IPS DF 6.9 (cell line): ENCODE results near the gene ARPP21.
"Not testable (repeated sequence)": the region's sequence is repeated elsewhere in the genome, so short reads cannot be mapped to it uniquely, and the experiment has no call there.

ENCODE experiments used
- DNase-seq: peaks from one replicate; pipeline ENCODE4 v3.0.0-alpha.2; 2013; ENCODE audit warnings: low read depth, low spot score
- H3K27ac ChIP-seq: one replicate; pipeline ENCODE4 v1.5.1; 2013; ENCODE audit warnings: low read length, control low read depth
- H3K27me3 ChIP-seq: 2 replicates; pipeline ENCODE4 v1.6.1; 2013; ENCODE audit warnings: mild to moderate bottlenecking, low read length; ENCODE audit not compliant: control insufficient read depth, insufficient read depth
- H3K36me3 ChIP-seq: 2 replicates; pipeline ENCODE4 v1.6.1; 2013; ENCODE audit warnings: low read length; ENCODE audit not compliant: control insufficient read depth, insufficient read depth
- H3K4me1 ChIP-seq: 2 replicates; pipeline ENCODE4 v1.6.1; 2013; ENCODE audit warnings: low read length; ENCODE audit not compliant: control insufficient read depth, insufficient read depth
- H3K4me3 ChIP-seq: 2 replicates; pipeline ENCODE4 v1.5.1; 2013; ENCODE audit warnings: mild to moderate bottlenecking, low read length
- H3K9me3 ChIP-seq: 2 replicates; pipeline ENCODE4 v1.6.1; 2013; ENCODE audit warnings: low read length, inconsistent platforms; ENCODE audit not compliant: control insufficient read depth, insufficient read depth
- WGBS: extraction: QIAGEN DNeasy Blood & Tissue Kit; methylation state at CpG from one replicate; pipeline ENCODE4 v1.1.7; 2013; ENCODE audit warnings: mixed read lengths, missing lambda C conversion rate; ENCODE audit not compliant: insufficient read length, insufficient coverage; 5-methylcytosine and 5-hydroxymethylcytosine counted together

The ARPP21 gene

GRCh38 chr3:35790764-35791163 lies 151.4 kb downstream of the ARPP21 start:
- H3K4me3 ChIP-seq: no peak overlapping the region
- H3K4me1 ChIP-seq: no peaks in the 10 kb centered on the region
- H3K27ac ChIP-seq: no peak overlapping the region
- no peaks in the 10 kb centered on the region for H3K9me3 ChIP-seq
- DNase-seq: no peak
- H3K36me3 ChIP-seq: no peaks in the 10 kb centered on the region
- H3K27me3 ChIP-seq: no peaks in the 10 kb centered on the region
- WGBS: no CpG with 5 or more reads among the region's 1 CpG

DNA sequence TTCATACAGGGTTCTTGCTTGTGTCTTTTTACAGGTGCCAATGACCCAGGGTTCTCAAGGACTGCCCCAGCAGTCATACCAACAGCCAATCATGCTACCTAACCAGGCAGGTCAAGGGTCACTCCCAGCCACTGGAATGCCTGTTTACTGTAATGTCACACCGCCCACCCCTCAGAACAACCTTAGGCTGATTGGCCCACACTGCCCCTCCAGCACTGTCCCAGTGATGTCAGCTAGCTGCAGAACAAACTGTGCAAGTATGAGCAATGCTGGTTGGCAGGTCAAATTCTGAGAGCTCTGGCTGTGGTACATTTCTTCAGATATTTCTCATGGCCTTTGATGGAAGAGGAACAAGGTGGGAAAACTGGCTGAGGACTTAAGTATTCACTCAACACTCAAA lies 154.3 kb downstream of the ARPP21 start:
- WGBS: no CpG with 5 or more reads among the region's 1 CpG

DNA sequence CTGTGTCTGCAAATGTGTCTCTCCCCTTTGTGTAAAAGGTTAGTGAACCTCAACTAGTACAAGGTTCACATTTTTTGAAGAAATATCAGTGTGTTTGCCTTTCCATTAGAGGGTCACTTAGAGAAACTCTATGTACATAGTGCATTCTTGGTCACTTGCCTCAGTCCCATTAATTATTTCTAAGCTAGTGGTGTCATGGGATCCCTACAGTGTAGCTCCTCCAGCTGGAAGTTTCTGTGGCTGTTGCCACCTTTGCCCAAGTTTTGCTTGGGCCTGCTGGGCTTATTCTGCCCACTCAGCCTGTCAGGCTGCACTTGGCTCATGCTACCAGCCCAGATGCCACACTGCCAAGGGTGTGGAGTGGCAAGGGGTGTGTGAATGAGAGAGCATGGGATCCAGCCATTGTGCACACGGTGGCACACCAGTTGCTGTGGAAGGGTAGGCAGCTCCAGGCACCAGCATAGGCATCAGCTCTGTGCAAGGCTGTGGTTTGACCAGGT lies 161.7 kb downstream of the ARPP21 start:
- no peak overlapping the region for H3K27ac ChIP-seq
- no peak for DNase-seq
- no peaks in the 10 kb centered on the region for H3K4me1 ChIP-seq
- H3K36me3 ChIP-seq: no peaks in the 10 kb centered on the region
- no peak overlapping the region for H3K4me3 ChIP-seq
- no peaks in the 10 kb centered on the region for H3K27me3 ChIP-seq
- no CpG with 5 or more reads among the region's 1 CpG for WGBS
- no peaks in the 10 kb centered on the region for H3K9me3 ChIP-seq

More for the DNA sequence above, 154.3 kb downstream of the ARPP21 start:
- Histone ChIP-seq H3K4me3 (no peak overlapping the region), H3K27ac (no peak overlapping the region), H3K36me3 (no peaks in the 10 kb centered on the region), H3K4me1 (no peaks in the 10 kb centered on the region), H3K27me3 (no peaks in the 10 kb centered on the region), H3K9me3 (no peaks in the 10 kb centered on the region)
- DNase-seq: no peak

DNA sequence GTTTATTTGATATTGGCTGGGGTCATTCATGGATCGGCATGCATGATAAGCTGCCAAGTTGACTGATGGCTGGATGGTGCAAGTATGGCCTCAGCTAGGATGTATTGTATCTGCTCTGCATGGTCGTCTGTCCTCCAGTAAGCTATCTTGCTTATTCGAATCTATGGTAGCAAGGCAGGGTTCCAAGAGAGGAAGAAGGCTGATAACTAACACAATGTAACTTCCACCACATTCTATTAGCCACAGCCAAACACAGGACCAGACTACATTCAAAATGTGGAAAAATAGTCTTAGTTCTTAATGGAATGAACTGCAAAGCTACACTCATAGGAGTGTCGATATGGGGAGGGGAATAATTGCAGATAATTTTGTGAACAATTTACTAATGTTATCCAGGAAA lies 175.2 kb downstream of the ARPP21 start:
- H3K9me3 ChIP-seq: no peaks in the 10 kb centered on the region
- H3K27me3 ChIP-seq: no peaks in the 10 kb centered on the region
- no peaks in the 10 kb centered on the region for H3K4me1 ChIP-seq
- H3K36me3 ChIP-seq: no peaks in the 10 kb centered on the region
- no peak for DNase-seq
- H3K4me3 ChIP-seq: no peak overlapping the region
- no CpG with 5 or more reads among the region's 4 CpGs for WGBS
- no peak overlapping the region for H3K27ac ChIP-seq

GRCh38 chr3:35815796-35816195 lies 176.5 kb downstream of the ARPP21 start:
- not testable (repeated sequence) for DNase-seq, H3K27me3 ChIP-seq, H3K27ac ChIP-seq, H3K36me3 ChIP-seq, H3K9me3 ChIP-seq, H3K4me1 ChIP-seq, H3K4me3 ChIP-seq

- no CpG with 5 or more reads among the region's 4 CpGs for WGBS
- no peaks in the 10 kb centered on the region for H3K4me1 ChIP-seq
- no peaks in the 10 kb centered on the region for H3K36me3 ChIP-seq
- H3K27me3 ChIP-seq: no peaks in the 10 kb centered on the region
- no peak overlapping the region for H3K27ac ChIP-seq
- H3K9me3 ChIP-seq: no peaks in the 10 kb centered on the region
- H3K4me3 ChIP-seq: no peak overlapping the region
- no peak for DNase-seq
These were observed 177.9 kb downstream of the ARPP21 start for GRCh38 chr3:35817216-35817615.

DNA sequence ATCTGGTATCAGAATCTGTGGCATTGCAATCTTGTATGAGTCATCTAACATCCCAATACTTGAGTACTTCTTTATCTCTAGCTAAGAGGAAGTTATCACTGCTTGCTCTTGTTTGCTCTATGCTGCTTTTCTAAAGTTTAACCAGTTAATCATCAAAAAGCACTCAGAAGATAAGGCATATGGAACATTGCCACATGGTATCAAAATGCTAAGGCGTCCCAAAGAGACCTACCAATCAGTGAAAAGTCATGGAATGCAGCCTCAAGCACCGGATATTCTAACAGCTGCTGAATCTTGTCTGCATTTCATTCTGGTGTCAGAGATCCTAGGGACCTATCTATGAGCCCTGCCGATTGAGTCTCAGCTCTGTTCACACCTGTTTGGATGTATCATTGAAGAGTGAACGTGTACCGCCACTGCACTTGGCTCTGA lies 192.8 kb downstream of the ARPP21 start:
- WGBS: no CpG with 5 or more reads among the region's 5 CpGs
- H3K27ac ChIP-seq: no peak overlapping the region
- H3K4me3 ChIP-seq: no peak overlapping the region
- H3K36me3 ChIP-seq: no peaks in the 10 kb centered on the region
- no peaks in the 10 kb centered on the region for H3K4me1 ChIP-seq
- no peaks in the 10 kb centered on the region for H3K27me3 ChIP-seq
- DNase-seq: no peak
- no peaks in the 10 kb centered on the region for H3K9me3 ChIP-seq
